ENCODE measurements around the gene EHMT1.

Gene EHMT1

GRCh38 chr9:137696136-137696925 lies 77.5 kb downstream of the EHMT1 start:
- peaks cover 0 to 3% (median 0%) of the 10 kb centered on the region in 5 experiments for H3K9me3 ChIP-seq (ENCODE audit: control extremely low read depth in 1 of 5, control insufficient read depth in 4 of 5, insufficient read depth in 2 of 5, low read depth in 1 of 5, low read length in 4 of 5)
- DNase-seq: no peak
- POLR2A ChIA-PET: interaction anchor here (0.6 kb wide), 1 partner anchor 159 kb away, joined by 3 read pairs; no protein-coding TSS in a partner anchor
- WGBS (ENCODE audit: insufficient coverage): 94% methylated on average over 7 of the region's 12 CpGs
- H3K27me3 ChIP-seq (replicated peaks in 2 of 5; ENCODE audit: control insufficient read depth in 4 of 5, insufficient read depth in 5 of 5, low read length in 4 of 5): no peaks in the 10 kb centered on the region
- no peak overlapping the region for H3K27ac ChIP-seq (ENCODE audit: insufficient read depth in 1 of 2, low read depth in 1 of 2, low read length in 2 of 2, poor library complexity in 1 of 2, severe bottlenecking in 2 of 2)
- H3K4me1 ChIP-seq (ENCODE audit: control extremely low read depth in 1 of 4, control insufficient read depth in 4 of 4, insufficient read depth in 4 of 4, low read length in 3 of 4): peaks cover 3 to 25% (median 21%) of the 10 kb centered on the region in 4 experiments
- H3K36me3 ChIP-seq (ENCODE audit: control insufficient read depth in 4 of 4, insufficient read depth in 4 of 4, low read length in 3 of 4): peaks cover 2 to 14% (median 4%) of the 10 kb centered on the region in 4 experiments
- CTCF ChIA-PET: interaction anchor here (0.9 to 12.0 kb wide), 9 partner anchors 12 to 315 kb away, joined by 3 to 117 read pairs (median 5); partner anchors contain the start of genes EHMT1 and ZMYND19
- H3K4me3 ChIP-seq (ENCODE audit: control insufficient read depth in 1 of 7, extremely low read depth in 1 of 7, insufficient read depth in 4 of 7, low read depth in 2 of 7, low read length in 6 of 7): no peak overlapping the region

DNA sequence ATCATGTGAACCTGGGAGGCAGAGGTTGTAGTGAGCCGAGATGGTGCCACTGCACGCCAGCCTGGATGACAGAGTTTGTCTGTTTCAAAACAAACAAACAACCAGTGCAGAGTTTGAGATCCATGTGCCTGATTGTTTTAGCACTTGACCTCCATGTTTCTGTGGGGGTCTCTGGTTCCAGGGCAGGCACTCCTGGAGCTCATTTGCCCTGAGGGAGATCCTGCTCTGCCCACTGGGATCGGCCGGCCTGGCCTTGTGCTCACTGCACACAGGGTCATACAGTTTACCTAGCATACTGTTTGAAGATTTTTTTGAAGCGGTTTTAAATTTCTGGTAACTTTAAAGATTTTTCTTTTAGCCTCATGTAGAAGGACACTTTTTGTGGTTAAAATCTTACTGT lies 78.4 kb downstream of the EHMT1 start:
- no peak for DNase-seq
- Histone ChIP-seq H3K9me3 (ENCODE audit: control extremely low read depth in 1 of 5, control insufficient read depth in 4 of 5, insufficient read depth in 2 of 5, low read depth in 1 of 5, low read length in 4 of 5) (peaks cover 0 to 6% (median 2%) of the 10 kb centered on the region in 5 experiments), H3K27me3 (replicated peaks in 2 of 5; ENCODE audit: control insufficient read depth in 4 of 5, insufficient read depth in 5 of 5, low read length in 4 of 5) (no peaks in the 10 kb centered on the region), H3K4me3 (ENCODE audit: control insufficient read depth in 1 of 7, extremely low read depth in 1 of 7, insufficient read depth in 4 of 7, low read depth in 2 of 7, low read length in 6 of 7) (no peak overlapping the region), H3K27ac (ENCODE audit: insufficient read depth in 1 of 2, low read depth in 1 of 2, low read length in 2 of 2, poor library complexity in 1 of 2, severe bottlenecking in 2 of 2) (no peak overlapping the region), H3K36me3 (ENCODE audit: control insufficient read depth in 4 of 4, insufficient read depth in 4 of 4, low read length in 3 of 4) (peaks cover 3 to 14% (median 4%) of the 10 kb centered on the region in 4 experiments), H3K4me1 (ENCODE audit: control extremely low read depth in 1 of 4, control insufficient read depth in 4 of 4, insufficient read depth in 4 of 4, low read length in 3 of 4) (peaks cover 0 to 16% (median 13%) of the 10 kb centered on the region in 4 experiments)
- WGBS (ENCODE audit: insufficient coverage): 100% methylated on average over 1 of the region's 5 CpGs
- CTCF ChIA-PET: interaction anchor here (0.9 to 12.0 kb wide), 4 partner anchors 12 to 314 kb away, joined by 3 to 117 read pairs (median 7); no protein-coding TSS in a partner anchor
- POLR2A ChIA-PET: interaction anchor here (0.6 kb wide), 1 partner anchor 160 kb away, joined by 3 read pairs; no protein-coding TSS in a partner anchor

DNA sequence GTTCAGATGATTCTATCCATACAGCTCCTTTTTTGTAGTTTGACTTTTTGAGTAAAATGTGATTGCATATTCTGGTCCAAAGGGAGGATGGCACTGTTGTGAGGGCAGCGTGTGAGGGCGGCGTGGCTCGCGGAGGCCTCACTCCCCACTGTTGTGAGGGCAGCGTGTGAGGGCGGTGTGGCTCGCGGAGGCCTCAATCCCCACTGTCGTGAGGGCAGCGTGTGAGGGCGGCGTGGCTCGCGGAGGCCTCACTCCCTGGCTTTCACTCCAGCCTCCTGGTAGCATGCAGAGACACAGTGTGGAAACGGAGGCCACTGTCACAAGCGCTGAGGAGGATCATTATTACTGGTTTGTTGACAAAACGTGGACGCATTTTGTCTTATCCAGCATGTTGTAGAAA lies 79.0 kb downstream of the EHMT1 start:
- ChIA-PET CTCF (interaction anchor here (2.2 to 12.0 kb wide), 2 partner anchors 11 to 26 kb away, joined by 7 to 117 read pairs; no protein-coding TSS in a partner anchor), POLR2A (no interaction called here)
- 96% methylated on average over 14 of the region's 19 CpGs for WGBS (ENCODE audit: insufficient coverage)
- peaks cover 0 to 10% (median 6%) of the 10 kb centered on the region in 4 experiments for H3K4me1 ChIP-seq (ENCODE audit: control extremely low read depth in 1 of 4, control insufficient read depth in 4 of 4, insufficient read depth in 4 of 4, low read length in 3 of 4)
- DNase-seq: no peak
- H3K4me3 ChIP-seq (ENCODE audit: control insufficient read depth in 1 of 7, extremely low read depth in 1 of 7, insufficient read depth in 4 of 7, low read depth in 2 of 7, low read length in 6 of 7): no peak overlapping the region
- peaks cover 0 to 12% (median 8%) of the 10 kb centered on the region in 5 experiments for H3K9me3 ChIP-seq (ENCODE audit: control extremely low read depth in 1 of 5, control insufficient read depth in 4 of 5, insufficient read depth in 2 of 5, low read depth in 1 of 5, low read length in 4 of 5)
- no peak overlapping the region for H3K27ac ChIP-seq (ENCODE audit: insufficient read depth in 1 of 2, low read depth in 1 of 2, low read length in 2 of 2, poor library complexity in 1 of 2, severe bottlenecking in 2 of 2)
- H3K27me3 ChIP-seq (replicated peaks in 2 of 5; ENCODE audit: control insufficient read depth in 4 of 5, insufficient read depth in 5 of 5, low read length in 4 of 5): no peaks in the 10 kb centered on the region
- peaks cover 4 to 20% (median 7%) of the 10 kb centered on the region in 4 experiments for H3K36me3 ChIP-seq (ENCODE audit: control insufficient read depth in 4 of 4, insufficient read depth in 4 of 4, low read length in 3 of 4)

DNA sequence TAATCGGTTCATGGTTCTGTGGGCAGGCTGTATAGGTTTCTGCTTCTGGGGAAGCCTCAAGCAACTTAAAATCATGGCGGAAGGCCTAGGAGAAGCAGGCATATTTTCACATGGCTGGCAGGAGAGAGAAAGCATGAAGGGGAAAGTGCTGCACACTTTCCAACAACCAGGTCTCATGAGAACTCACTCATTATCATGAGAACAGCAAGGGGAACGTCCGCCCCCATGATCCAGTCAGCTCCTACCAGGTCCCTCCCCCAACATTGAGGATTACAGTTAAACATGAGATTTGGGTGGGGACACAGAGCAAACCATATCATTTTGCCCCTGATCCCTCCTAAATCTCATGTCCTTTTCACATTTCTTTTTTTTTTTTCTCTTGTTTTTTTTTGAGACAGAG lies 82.1 kb downstream of the EHMT1 start:
- Histone ChIP-seq H3K4me1 (ENCODE audit: control extremely low read depth in 1 of 4, control insufficient read depth in 4 of 4, insufficient read depth in 4 of 4, low read length in 3 of 4) (peaks cover 0 to 13% (median 8%) of the 10 kb centered on the region in 4 experiments), H3K27me3 (replicated peaks in 2 of 5; ENCODE audit: control insufficient read depth in 4 of 5, insufficient read depth in 5 of 5, low read length in 4 of 5) (no peaks in the 10 kb centered on the region), H3K4me3 (ENCODE audit: control insufficient read depth in 1 of 7, extremely low read depth in 1 of 7, insufficient read depth in 4 of 7, low read depth in 2 of 7, low read length in 6 of 7) (no peak overlapping the region), H3K27ac (ENCODE audit: insufficient read depth in 1 of 2, low read depth in 1 of 2, low read length in 2 of 2, poor library complexity in 1 of 2, severe bottlenecking in 2 of 2) (no peak overlapping the region), H3K36me3 (ENCODE audit: control insufficient read depth in 4 of 4, insufficient read depth in 4 of 4, low read length in 3 of 4) (peaks cover 7 to 17% (median 10%) of the 10 kb centered on the region in 4 experiments), H3K9me3 (ENCODE audit: control extremely low read depth in 1 of 5, control insufficient read depth in 4 of 5, insufficient read depth in 2 of 5, low read depth in 1 of 5, low read length in 4 of 5) (peaks cover 0 to 20% (median 12%) of the 10 kb centered on the region in 5 experiments)
- WGBS (ENCODE audit: insufficient coverage): 97% methylated on average over 4 of the region's 4 CpGs
- DNase-seq: no peak
- POLR2A ChIA-PET: interaction anchor here (0.7 kb wide), 1 partner anchor 66 kb away, joined by 5 read pairs; no protein-coding TSS in a partner anchor
- CTCF ChIA-PET: interaction anchor here (1.6 kb wide), 1 partner anchor 28 kb away, joined by 4 read pairs; no protein-coding TSS in a partner anchor

DNA sequence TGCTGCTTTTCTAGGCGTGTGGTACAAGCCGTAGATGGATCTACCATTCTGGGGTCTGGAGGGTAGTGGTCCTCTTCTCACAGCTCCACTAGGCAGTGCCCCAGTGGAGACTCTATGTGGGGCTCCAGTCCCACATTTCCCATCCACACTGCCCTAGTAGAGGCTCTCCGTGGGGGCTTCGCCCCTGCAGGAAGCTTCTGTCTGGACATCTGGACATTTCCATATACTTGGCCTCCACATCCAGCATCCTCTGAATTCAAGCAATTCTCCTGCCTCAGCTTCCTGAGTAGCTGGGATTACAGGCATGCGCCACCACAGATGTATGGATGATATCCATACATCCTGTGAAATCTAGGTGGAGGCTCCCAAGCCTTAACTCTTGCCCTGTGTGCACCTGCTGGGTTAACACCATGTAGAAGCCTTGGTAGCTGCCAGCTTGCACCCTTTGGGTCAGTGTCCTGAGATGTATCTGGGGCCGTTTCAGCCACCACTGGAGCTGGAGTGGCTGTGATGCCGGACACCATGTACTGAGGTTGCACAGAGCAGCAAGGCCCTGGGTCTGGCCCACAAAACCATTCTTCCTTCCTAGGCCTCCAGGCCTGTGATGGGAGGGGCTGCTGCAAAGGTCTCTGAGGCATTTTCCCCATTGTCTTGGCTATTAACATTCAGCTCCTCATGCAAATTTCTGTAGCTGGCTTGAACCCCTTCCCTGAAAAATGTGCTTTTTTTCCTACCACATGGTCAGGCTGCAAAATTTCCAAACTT lies 84.0 kb downstream of the EHMT1 start:
- Histone ChIP-seq H3K4me1 (ENCODE audit: control extremely low read depth in 1 of 4, control insufficient read depth in 4 of 4, insufficient read depth in 4 of 4, low read length in 3 of 4) (peaks cover 0 to 17% (median 15%) of the 10 kb centered on the region in 4 experiments), H3K27me3 (replicated peaks in 2 of 5; ENCODE audit: control insufficient read depth in 4 of 5, insufficient read depth in 5 of 5, low read length in 4 of 5) (no peaks in the 10 kb centered on the region), H3K9me3 (ENCODE audit: control extremely low read depth in 1 of 5, control insufficient read depth in 4 of 5, insufficient read depth in 2 of 5, low read depth in 1 of 5, low read length in 4 of 5) (peaks cover 0 to 20% (median 12%) of the 10 kb centered on the region in 5 experiments), H3K36me3 (ENCODE audit: control insufficient read depth in 4 of 4, insufficient read depth in 4 of 4, low read length in 3 of 4) (peaks cover 6 to 12% (median 8%) of the 10 kb centered on the region in 4 experiments), H3K27ac (ENCODE audit: insufficient read depth in 1 of 2, low read depth in 1 of 2, low read length in 2 of 2, poor library complexity in 1 of 2, severe bottlenecking in 2 of 2) (no peak overlapping the region), H3K4me3 (ENCODE audit: control insufficient read depth in 1 of 7, extremely low read depth in 1 of 7, insufficient read depth in 4 of 7, low read depth in 2 of 7, low read length in 6 of 7) (peak overlapping the region in 1 of 7 experiments; percentile 9)
- ChIA-PET POLR2A (no interaction called here), CTCF (interaction anchor here (1.2 to 2.0 kb wide), 3 partner anchors 10 to 30 kb away, joined by 3 to 5 read pairs (median 4); no protein-coding TSS in a partner anchor)
- no peak for DNase-seq
- 100% methylated on average over 7 of the region's 7 CpGs for WGBS (ENCODE audit: insufficient coverage)

GRCh38 chr9:137703842-137704508 lies 85.2 kb downstream of the EHMT1 start:
- 100% methylated on average over 3 of the region's 6 CpGs for WGBS (ENCODE audit: insufficient coverage)
- H3K36me3 ChIP-seq (ENCODE audit: control insufficient read depth in 4 of 4, insufficient read depth in 4 of 4, low read length in 3 of 4): peaks cover 6 to 15% (median 8%) of the 10 kb centered on the region in 4 experiments
- H3K4me1 ChIP-seq (ENCODE audit: control extremely low read depth in 1 of 4, control insufficient read depth in 4 of 4, insufficient read depth in 4 of 4, low read length in 3 of 4): peaks cover 0 to 17% (median 15%) of the 10 kb centered on the region in 4 experiments
- H3K9me3 ChIP-seq (ENCODE audit: control extremely low read depth in 1 of 5, control insufficient read depth in 4 of 5, insufficient read depth in 2 of 5, low read depth in 1 of 5, low read length in 4 of 5): peaks cover 0 to 20% (median 12%) of the 10 kb centered on the region in 5 experiments
- H3K4me3 ChIP-seq (ENCODE audit: control insufficient read depth in 1 of 7, extremely low read depth in 1 of 7, insufficient read depth in 4 of 7, low read depth in 2 of 7, low read length in 6 of 7): no peak overlapping the region
- no peaks in the 10 kb centered on the region for H3K27me3 ChIP-seq (replicated peaks in 2 of 5; ENCODE audit: control insufficient read depth in 4 of 5, insufficient read depth in 5 of 5, low read length in 4 of 5)
- no peak for DNase-seq
- CTCF ChIA-PET: interaction anchor here (1.5 to 2.0 kb wide), 2 partner anchors 11 to 14 kb away, joined by 3 to 5 read pairs; no protein-coding TSS in a partner anchor
- POLR2A ChIA-PET: no interaction called here
- H3K27ac ChIP-seq (ENCODE audit: insufficient read depth in 1 of 2, low read depth in 1 of 2, low read length in 2 of 2, poor library complexity in 1 of 2, severe bottlenecking in 2 of 2): no peak overlapping the region
